ENCODE results near the gene ZDHHC14.

DNA sequence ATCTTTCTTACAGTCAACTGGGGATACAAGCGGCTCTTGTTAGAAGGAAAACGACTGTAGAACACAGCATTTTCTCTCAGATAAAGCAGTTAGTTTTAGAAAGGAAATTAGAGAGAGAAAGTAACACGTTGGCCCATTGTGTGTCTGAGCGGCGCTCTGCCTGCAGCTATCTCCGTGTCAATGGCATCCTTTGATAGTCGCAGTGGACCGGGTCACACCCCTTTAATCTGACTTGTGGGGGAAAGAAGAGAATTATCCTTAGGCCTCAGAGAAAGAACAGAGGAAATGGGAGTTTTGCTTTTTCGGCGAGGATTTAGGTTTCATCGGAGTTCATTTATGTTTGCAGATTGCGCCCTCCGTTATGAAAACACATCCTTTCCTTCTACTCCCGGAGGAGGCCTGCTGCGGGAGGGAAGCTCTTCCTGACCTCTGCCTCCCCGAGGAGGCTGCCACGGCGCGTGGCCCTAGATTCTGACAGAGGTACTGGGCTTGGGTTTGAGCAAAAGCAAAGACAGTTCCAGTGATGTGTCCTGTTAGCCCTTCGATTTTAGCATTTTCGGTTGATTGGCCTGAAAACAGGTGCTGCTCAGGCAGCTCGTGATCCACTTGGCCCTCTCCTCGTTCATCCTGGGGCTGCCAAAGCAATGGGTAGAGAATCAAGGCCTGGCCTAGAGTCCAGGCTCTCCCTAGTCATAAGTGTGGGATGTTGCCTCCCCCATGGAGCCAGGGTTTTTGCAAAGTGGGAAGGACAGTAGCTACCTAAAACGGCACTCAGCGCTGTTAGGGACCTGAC lies 74.9 kb downstream of the ZDHHC14 start:
- TF ChIP-seq POLR2A (IDR thresholded peaks at IDR 0.05), result no peak
- TF ChIP-seq, protein P1, sequence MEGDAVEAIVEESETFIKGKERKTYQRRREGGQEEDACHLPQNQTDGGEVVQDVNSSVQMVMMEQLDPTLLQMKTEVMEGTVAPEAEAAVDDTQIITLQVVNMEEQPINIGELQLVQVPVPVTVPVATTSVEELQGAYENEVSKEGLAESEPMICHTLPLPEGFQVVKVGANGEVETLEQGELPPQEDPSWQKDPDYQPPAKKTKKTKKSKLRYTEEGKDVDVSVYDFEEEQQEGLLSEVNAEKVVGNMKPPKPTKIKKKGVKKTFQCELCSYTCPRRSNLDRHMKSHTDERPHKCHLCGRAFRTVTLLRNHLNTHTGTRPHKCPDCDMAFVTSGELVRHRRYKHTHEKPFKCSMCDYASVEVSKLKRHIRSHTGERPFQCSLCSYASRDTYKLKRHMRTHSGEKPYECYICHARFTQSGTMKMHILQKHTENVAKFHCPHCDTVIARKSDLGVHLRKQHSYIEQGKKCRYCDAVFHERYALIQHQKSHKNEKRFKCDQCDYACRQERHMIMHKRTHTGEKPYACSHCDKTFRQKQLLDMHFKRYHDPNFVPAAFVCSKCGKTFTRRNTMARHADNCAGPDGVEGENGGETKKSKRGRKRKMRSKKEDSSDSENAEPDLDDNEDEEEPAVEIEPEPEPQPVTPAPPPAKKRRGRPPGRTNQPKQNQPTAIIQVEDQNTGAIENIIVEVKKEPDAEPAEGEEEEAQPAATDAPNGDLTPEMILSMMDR (IDR thresholded peaks at IDR 0.05), result no peak

Data from Peyer's patch (tissue), 4 donors.